Activated CD8-positive, alpha-beta memory T cell treated with anti-CD3 and anti-CD28 coated beads, Interleukin-2, amount 50 U/mL, for 4 hours (primary cell): Measurements from ENCODE around the gene TBL1X.
"Not testable (repeated sequence)": the region's sequence is repeated elsewhere in the genome, so short reads cannot be mapped to it uniquely, and the experiment has no call there.

Experiments
- DNase-seq: peaks from one replicate; pipeline ENCODE4 v3.0.0-alpha.2; 2020

The TBL1X gene

DNA sequence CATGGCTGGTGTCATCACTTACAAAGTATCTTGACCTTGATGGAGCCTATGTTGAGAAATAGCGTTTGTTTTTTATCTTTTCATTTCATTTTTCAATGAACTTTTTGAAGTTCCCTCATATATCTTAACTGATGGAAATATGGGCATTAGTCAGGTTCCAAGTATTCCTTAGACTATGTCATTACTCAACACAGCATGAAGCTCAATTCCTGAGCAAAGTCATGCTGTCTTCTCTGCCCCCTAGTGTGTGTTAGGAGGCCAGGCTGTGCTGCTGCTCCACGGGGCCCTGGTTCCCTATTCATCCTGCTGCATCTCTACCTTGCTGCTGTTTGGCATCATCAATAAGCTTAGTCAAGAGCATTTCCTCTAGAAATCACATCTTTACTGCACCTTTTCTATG is 259.9 kb downstream of the TBL1X start:
- DNase-seq: no peak

DNA sequence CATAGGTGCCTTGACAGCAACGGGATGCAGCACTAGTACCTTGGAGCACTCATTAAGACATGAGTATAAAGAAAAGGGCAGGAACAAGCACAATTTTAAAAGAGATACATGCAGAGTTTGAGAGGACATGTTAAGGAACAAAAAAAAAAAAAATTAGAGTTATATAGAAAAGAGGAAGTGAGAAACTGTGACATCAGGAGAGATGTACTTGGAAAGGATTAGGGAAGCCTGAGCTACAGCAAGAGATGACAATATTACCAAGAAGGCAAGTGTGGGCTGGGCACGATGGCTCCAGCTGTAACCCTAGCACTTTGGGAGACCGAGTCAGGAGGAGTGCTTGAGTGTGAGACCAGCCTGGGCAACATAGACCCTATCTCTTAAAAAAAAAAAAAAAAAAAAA is 263.4 kb downstream of the TBL1X start:
- no peak for DNase-seq

DNA sequence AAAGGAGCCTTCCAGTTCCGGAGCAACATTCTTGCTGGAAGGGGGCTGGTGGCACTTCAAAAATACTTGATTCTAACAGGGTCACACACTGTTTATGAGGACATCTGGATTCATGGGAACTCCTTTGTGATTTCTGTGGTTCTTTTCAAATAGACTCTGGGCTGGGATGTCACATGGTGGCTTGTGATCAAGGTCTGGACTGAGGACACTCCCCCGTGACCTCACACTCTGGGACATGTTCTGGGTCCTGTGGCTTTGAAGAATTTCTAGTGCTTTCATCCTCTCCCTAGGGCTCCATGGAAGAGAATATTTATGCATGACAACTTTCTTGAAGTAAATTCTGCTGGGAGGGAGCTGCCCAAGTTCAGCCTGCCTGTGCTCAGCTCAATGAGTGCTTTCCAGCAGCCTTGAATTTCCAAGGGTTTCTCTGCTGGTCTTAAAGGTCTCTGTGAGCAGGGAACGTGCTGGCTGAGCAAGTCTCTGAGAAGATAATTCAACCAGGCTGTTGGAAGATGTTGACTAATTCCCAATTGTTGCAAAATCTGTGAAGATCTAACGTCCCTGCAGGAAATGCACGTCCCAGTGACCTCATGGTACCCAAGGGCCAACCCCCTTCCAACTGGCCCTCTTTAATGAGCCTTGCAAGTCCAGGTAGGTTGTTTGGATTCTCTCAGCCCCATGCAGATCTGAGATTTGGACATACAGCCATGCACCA is 264.5 kb downstream of the TBL1X start:
- DNase-seq: no peak

DNA sequence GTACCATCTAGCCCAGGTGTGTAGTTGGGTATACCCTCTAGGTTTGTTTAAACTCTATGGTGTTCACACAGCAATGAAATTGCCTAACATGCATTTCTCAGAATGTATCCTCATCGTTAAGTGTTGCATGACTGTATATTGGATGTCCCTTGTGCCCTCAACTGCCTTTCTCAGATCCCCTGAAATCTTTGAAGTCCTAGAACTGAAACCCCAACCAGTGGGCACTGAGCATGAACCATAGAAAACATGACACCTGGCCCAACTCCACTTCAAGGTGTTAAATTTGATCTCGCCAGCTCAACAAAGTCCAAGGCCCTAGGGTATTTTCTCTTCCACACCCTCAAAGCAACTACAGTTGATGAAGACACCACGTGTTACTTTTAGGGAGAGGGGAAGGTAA is 265.2 kb downstream of the TBL1X start:
- DNase-seq: no peak

DNA sequence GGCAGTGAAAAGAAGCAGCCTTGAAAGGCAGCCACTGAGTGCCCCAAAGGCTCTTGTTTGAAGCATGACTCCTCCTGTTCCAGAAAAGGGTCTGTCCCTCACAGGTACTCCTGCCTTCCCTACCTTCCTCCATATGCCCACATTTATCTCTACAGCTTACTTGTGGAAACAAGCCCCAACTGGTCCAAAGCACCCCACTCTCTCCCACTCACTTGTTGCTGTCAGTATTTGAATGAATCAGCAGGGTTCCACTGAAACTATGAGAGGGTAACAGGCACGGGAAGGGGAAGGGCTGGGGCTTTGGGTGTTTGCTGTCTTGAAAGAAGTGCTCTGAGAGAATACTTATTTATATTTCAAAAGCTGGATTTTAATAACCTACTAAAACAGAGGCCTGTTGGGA is 265.9 kb downstream of the TBL1X start:
- DNase-seq: no peak

DNA sequence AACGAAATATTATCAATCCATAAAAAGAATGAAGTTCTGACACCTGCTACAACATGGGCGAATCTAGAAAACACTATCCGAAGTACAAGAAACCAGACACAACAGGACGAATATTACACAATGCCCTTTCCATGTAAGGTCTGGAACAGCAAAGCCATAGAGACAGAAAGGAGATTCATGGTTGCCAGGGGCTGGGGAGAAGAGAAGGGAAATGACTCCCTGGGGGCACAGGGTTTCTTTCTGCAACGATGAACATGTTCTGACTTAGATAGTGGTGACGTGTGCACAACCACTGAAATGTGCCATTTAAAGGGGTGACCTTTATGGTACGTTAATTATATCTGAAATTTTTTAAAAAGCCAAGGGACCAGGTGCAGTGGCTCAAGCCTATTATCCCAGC is 272.5 kb downstream of the TBL1X start:
- DNase-seq: no peak

DNA sequence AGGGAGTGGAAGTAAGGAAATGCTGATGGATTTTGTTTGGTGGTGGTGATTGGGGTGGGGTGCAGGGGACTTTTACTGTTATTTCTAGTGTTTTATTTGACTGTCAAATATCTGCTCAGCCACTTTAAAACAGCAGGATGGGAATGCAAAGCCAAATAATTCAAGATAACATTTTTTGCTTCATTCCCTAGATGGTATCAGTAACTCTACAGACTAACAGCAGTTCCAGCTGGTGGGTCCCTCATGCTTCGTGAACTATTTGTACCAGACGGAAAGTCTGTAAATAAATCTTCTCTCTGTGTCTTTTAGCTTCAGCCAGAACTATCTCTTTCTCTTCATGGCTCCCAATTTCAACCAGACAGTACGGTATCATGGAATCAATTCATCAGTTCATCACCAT is 273.3 kb downstream of the TBL1X start:
- no peak for DNase-seq

DNA sequence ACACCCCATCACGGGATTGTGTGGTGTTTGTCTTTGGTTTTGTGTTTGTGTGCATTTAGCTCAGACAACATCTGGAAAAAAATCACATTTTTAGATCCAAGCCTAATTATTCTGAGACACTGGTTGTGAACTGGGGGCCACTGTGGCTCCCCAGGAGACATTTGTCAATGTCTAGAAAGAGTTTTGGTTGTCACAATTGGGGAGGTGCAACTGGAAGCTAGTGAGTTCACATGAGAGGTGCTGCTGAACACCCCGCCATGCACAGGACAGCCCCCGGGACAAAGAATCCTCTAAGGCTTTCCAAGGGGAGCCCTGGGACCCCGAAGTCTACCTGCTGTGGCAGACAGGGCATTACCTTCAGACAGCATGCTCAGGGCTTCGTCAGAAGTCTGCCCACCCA is 274.3 kb downstream of the TBL1X start:
- no peak for DNase-seq

DNA sequence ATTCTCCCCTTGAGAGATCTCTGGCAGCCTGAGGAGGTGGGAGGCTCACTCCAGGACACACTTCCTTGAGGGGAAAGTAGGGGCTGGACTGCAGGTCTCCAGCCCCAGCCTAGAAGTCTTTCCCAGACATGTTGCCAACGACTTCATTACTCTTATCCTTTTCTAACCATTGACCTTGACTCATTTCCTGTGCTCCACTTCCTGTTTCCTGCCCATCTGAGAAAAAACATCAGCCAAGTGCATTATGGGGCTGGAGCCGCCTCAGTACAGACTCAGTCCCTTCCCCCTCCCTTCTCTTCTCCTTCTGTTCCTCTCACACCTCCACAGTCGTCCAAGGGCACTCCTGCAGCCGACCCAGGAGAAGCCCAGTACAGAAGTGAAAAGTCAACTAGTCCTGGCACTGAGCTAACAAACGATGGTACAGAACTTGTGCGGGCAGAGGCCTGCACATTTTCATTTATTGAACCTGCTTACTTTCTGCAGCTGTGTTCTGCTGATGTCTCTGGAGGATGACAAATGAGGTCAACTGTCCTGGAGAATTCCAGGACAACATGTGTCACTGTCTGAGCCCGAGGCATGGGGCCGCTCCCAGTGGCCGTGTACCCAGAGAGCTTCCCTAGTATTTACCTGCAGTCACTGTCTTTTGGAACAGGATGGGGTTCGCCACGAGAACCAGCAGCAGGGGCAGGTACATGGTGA is 280.7 kb downstream of the TBL1X start:
- no peak for DNase-seq

DNA sequence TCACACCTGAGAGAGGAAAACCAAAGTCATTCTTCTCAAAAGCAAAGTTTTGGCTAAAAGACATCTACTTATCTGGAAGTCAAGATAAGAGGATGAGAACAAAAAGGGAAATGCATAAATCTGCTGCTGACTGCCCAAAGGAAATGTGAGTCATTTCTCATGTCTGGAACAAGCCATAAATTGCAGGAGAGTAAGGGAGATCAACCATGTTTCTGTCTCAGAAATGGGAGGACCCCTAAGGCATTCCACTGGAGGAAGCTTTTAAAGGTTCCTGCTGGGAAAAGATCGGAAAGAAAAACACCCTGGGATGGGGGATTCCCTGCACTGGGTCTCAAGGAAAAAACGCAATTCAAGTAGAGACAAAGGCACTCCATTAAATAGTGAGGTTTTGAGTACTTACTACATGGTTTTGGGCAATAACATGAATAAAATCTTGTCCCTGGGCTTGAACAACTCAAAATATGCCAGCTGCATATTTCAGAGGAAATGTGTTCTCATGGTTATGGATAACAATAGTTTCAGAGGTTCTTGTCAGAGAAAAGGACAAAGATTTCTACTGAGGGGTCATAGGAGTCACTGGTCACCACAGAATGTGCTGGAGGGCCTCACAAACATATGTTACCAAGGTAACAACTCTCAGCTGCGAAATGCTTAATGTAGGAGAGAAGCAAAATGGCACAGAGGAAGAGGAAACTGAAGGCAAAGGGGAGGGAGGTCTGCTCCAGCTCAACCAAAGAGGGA is 281.5 kb downstream of the TBL1X start:
- DNase-seq: no peak

DNA sequence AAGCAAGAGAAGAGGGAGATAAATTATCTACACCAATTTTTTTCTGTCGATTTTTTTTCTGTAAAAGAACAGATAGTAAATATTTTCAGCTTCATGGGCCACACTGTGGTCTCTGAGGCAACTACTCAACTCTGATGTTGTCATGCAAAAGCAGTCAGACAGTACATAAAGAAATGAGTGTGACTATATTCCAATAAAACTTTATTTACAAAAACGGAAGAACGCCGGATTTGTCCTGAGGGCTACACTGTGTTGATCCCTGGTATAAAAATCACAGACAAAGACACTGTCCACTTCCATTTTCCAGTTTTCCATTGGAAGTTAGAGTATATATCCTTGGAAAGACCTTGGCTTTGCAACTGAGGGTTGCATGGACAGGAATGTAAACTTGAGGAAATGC is 282.8 kb downstream of the TBL1X start:
- no peak for DNase-seq

DNA sequence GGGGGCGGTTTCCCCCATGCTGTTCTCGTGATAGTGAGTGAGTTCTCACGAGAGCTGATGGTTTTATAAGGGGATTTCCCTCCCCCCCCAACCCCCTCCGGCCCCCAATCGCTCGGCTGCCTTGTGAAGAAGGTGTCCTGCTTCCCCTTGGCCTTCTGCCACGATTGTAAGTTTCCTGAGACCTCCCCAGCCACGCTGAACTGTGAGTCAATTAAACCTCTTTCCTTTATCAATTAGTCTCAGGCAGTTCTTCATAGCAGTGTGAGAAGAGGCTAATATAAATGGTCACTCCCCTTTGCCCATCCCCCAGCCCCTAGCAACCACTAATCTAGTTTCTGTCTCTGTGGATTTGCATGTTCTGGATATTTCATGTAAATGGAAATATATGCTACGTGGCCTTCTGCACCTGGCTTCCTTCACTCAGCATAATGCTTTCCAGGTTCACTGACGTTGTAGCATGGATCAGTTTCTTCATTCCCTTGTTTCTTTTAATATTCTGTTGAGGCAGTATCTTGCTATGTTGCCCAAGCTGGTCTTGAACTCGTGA is 284.4 kb downstream of the TBL1X start:
- no peak for DNase-seq

DNA sequence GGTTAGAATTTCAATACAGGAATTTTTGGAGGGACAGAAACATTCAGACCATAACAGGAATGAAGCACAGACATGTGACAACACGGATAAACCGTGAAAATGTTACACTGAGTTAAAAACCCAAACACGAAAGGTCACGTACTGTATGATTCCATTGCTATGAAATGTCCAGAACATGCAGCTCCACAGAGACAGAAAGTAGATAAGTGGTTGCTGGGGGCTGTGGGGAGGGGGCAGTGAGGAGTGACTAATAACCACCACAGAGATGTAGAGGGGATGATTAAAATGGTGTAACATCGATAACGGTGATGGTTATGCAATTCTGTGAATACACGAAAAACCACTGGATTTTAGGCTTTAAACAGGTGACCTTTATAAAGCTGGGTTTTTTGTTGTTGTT is 292.5 kb downstream of the TBL1X start:
- DNase-seq: no peak

DNA sequence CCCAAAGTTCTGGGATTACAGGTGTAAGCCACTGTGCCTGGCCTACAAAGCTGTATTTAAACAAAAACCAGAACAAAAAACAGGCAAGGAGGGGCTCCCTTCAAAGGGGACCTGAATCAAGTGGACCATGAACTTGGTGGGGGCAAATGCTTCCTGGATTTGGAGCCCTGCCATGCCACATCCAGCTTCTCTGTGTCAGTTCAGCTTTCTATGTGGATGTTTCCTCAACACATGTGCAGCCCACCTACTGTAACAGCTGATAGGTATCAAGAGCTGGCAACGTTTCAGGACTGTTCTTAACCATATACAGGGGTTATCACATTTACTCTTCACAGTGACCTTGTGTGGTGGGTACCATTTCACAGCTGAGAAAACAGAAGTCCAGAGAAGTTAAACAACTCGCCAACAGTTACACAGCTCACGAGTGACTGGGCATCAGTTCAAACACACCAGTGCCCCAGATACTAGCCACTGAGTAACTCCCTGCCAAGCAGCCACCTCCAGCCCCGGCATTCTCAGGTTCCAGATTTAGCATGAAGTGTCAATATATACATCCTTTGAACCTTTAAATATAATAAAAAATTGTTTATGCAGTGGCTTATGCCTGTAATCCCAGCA is 293.3 kb downstream of the TBL1X start:
- DNase-seq: no peak

DNA sequence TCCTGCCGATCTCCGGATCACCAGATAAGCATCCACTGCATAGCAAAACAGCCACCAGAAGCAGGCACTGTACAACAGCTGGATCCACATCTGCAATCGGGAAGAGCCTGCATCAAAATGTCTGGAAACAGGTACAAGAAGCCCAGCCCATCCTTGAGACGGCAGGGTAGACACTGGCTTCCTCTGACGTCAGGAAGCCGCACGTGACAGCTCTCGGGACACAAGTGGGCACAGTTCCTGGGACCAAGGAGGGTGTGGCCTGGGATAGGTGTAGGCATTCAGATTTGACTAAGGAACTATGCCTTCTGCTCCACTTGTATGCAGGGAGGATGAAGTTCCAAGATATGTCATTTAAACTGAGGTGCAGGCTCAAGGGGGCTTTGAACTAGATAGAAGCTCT is 294.5 kb downstream of the TBL1X start:
- no peak for DNase-seq

DNA sequence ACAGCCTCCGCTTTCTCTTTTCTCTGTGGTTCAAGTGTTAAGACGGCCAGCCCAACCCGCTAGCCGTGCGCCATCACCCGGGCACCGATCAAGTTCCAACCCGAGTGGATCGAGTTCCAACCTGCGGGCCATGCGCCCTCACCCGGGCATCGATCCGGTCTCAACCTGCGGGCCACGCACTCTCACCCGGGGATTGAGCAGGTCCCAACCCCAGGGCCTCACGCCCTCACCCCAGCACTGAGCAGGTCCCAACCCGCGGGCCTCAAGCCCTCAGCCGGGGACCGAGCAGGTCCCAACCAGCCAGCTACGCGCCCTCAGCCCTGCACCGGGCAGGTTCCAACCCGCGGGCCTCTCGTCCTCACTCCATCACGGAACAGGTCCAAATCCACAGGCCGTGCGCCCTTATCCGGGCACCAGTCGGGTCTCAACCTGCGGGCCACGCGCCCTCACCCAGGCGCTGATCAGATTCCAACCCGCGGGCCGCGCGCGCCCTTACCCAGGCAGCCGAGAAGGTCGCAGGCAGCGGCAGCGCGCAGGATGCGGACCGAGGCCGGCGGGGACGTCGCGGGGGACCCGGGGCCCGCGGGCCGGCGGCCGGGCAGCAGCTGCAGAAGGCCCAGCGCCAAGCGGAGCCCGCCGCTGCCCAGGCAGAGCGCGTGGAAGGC is 300.3 kb downstream of the TBL1X start:
- DNase-seq: no peak

DNA sequence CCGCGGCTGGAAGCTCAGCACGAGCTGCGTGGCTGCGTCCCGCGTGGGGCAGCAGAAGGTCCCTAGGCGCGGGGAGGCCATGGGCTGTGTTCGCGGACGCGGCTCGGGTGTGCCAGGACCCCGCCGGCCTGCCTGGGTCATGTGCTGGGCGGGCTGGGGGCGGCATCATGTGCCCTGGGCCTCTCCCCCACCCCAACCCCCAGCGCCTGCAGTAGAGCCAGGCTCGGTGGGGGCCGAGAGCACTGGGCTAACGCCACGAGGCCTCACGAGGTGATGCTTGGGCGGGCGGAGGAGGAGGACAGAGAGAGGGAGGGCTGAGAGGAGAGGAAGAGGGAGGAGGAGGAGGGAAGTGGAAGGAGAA is 300.9 kb downstream of the TBL1X start, which contains the start of gene GPR143:
GPR143 (minus strand) TSS at position 111 of the 361 bp plus-strand sequence; CDS start at position 81, 30 bp downstream.
- no peak for DNase-seq

DNA sequence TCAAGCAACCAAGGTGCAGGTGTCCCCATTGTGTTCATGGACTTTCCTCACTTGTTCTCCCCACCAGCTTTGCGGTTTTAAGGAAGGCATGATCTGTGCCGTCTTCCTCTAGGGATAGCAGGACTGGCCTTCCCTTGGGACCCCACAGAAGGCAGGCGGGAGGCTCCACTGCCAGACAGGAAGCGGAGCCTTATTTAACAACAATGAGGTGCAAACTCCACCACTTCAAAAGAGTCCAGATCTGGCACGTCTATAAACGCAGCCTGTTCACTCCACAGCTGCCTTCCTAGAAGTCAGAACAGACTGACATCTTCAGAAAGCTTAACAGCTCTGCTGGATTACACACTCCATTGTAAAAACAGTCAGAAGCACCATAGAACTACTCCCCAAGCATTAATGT is 302.5 kb downstream of the TBL1X start:
- no peak for DNase-seq

DNA sequence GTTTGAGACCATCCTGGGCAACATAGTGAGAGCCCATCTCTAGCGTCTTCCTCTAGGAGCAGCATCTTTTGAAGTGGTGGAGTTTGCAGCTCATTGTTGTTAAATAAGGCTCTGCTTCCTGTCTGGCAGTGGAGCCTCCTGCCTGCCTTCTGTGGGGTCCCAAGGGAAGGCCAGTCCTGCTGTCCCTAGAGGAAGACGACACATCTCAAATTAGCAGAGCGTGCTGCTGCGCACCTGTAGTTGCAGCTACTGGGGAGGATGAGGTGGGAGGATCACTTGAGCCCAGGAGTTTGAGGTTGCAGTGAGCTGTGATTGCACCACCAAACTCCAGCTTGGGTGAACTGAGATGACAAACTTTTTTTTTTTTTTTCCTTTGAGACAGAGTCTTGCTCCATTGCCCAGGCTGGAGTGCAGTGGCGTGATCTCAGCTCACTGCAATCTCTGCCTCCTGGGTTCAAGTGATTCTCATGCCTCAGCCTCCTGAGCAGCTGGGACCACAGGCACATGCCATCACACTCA is 303.5 kb downstream of the TBL1X start:
- DNase-seq: not testable (repeated sequence)

DNA sequence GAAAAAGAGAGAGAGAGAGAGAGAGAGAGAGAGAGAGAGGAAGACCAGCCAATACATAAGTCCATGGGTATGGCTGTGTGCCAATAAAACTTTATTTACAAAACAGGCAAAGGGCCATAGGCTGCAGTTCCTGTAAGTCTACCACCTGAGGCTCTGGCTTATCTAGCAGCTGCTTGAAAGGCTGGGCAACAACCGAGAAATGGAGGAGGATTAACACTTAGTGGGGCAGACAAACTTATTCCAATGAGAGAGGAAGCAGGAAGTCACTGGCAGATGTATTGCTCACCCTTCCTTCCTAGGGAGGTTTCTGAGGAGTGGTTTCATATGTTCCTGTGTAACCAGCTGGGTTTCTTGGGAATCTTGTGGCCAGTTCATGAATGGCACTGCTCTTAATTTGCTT is 305.5 kb downstream of the TBL1X start:
- no peak for DNase-seq

DNA sequence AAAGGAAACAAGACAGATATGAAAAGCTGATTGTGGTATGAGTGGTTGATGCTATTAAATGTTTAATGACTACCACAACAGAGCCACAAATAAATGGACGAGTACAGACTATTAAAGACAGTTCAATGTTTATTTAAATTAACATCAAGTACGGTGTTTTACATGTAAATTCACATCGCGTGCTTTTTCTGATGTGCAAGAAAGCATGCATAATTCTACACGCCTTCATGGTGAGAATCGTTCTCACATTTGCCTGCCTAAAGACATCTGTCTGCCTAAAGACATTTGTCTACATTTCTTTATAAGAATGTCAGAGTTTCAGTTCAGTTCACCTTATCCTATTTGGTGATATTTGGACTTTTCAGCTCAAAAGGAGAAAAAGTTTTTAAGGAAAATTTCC is 308.1 kb downstream of the TBL1X start:
- DNase-seq: no peak

DNA sequence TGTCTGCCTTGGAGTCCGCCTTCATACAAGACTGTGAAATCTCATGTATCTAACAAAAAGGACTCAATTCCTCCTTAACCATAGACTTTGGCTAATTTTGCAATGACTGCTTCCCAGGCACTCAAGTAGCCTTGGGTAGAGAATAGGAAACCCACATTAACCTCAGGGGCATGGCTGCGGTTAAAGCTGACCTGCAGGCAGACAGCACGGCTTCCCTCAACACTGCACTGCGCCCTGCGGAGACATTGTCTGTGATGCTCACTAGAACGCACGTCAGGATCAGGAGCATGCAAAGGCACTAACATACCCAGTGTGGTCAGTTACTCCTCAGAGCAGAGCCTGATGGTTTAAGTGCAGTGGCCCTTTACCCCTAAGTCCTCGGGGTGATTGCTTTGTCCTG is 311.1 kb downstream of the TBL1X start:
- DNase-seq: no peak

DNA sequence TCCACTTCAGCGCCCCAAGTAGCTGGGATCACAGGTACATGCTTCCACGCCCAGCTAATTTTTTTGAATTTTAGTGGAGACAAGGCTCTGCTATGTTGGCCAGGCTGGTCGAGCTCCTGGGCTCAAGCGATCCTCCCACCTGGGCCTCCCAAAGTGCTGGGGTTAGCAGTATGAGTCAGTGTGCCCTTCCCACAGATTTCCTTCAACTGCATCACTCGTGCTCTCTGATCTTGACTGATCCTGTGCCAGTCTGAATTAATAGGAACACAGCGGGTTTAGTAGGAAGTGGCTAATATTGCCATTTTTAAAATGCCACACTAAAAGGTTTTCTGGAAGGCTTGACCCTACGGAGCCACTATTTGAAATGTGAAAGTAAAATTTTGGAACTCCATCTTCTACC is 317.1 kb downstream of the TBL1X start:
- DNase-seq: no peak
